IPS-NIHi7 (cell line): ENCODE data around the gene GRIK4.
"Not testable (repeated sequence)": the region's sequence is repeated elsewhere in the genome, so short reads cannot be mapped to it uniquely, and the experiment has no call there.

ENCODE experiments used
- DNase-seq: peaks from one replicate; pipeline ENCODE4 v3.0.0; 2012; ENCODE audit warnings: mixed read lengths; ENCODE audit errors: extremely low spot score

Gene GRIK4

GRCh38 chr11:120573756-120574354, 62.3 kb downstream of the GRIK4 start:
- DNase-seq: no peak

GRCh38 chr11:120574876-120575275, 63.3 kb downstream of the GRIK4 start:
- DNase-seq: no peak

GRCh38 chr11:120575461-120575860, 63.9 kb downstream of the GRIK4 start:
- no peak for DNase-seq

- DNase-seq: no peak
Observed at GRCh38 chr11:120576606-120577005, 65.1 kb downstream of the GRIK4 start.

GRCh38 chr11:120577041-120577440, 65.5 kb downstream of the GRIK4 start:
- DNase-seq: no peak

GRCh38 chr11:120577624-120578363, 66.2 kb downstream of the GRIK4 start:
- DNase-seq: no peak

GRCh38 chr11:120578596-120579154, 67.1 kb downstream of the GRIK4 start:
- DNase-seq: no peak

GRCh38 chr11:120579611-120580031, 68.1 kb downstream of the GRIK4 start:
- no peak for DNase-seq

- DNase-seq: no peak
Observed at GRCh38 chr11:120581313-120581712, 69.8 kb downstream of the GRIK4 start.

- DNase-seq: not testable (repeated sequence)
Observed at GRCh38 chr11:120582535-120582934, 71.0 kb downstream of the GRIK4 start.

GRCh38 chr11:120586072-120586471, 74.5 kb downstream of the GRIK4 start:
- no peak for DNase-seq

- no peak for DNase-seq
Observed at GRCh38 chr11:120586728-120587127, 75.2 kb downstream of the GRIK4 start.

- no peak for DNase-seq
Observed at GRCh38 chr11:120587299-120587698, 75.8 kb downstream of the GRIK4 start.

- DNase-seq: no peak
Observed at GRCh38 chr11:120589376-120589775, 77.8 kb downstream of the GRIK4 start.

- DNase-seq: no peak
Observed at GRCh38 chr11:120590472-120590871, 78.9 kb downstream of the GRIK4 start.

GRCh38 chr11:120594746-120595145, 83.2 kb downstream of the GRIK4 start:
- no peak for DNase-seq

- DNase-seq: no peak
Observed at GRCh38 chr11:120595557-120595956, 84.0 kb downstream of the GRIK4 start.

- no peak for DNase-seq
Observed at GRCh38 chr11:120597250-120598215, 86.0 kb downstream of the GRIK4 start.

- DNase-seq: no peak
Observed at GRCh38 chr11:120598517-120599257, 87.1 kb downstream of the GRIK4 start.

- no peak for DNase-seq
Observed at GRCh38 chr11:120599816-120600420, 88.4 kb downstream of the GRIK4 start.

GRCh38 chr11:120601536-120601935, 90.0 kb downstream of the GRIK4 start:
- DNase-seq: no peak
